Heart left ventricle (tissue), 16 donors: ENCODE data around the gene TRPM2. TPM values are rescaled to one million over a fixed set of nuclear protein-coding genes. Genes with fewer than 3 reads are reported as not detected.

Experiments
- ATAC-seq, 4 donors: fragments of 200-7000 bp; cut with Tn5 transposase; one replicate each; pipeline ENCODE4 v1.9.1; 2020 to 2022; ENCODE audit warnings: moderate library complexity in 4 of 4, mild to moderate bottlenecking in 3 of 4, moderate number of reproducible peaks in 1 of 4
- DNase-seq, 5 donors: peaks; one replicate each; pipeline ENCODE4 v3.0.0-alpha.2; 2020
- H3K27ac ChIP-seq, 12 donors: fragments of 200-600 bp; sonication (generic) in 4 of 12; one replicate each; pipeline versions ENCODE4 v1.5.0 to v1.8.0; 2016 to 2022; ENCODE audit warnings: mild to moderate bottlenecking in 2 of 12
- H3K27me3 ChIP-seq, 9 donors: fragments of 200-600 bp; sonication (generic) in 2 of 9; one replicate each; pipeline versions ENCODE4 v1.5.1 to v1.8.0; 2016 to 2022; ENCODE audit warnings: mild to moderate bottlenecking in 3 of 9
- H3K36me3 ChIP-seq, 9 donors: fragments of 200-600 bp; sonication (generic) in 2 of 9; one replicate each; pipeline versions ENCODE4 v1.5.0 to v1.8.0; 2018 to 2022; ENCODE audit warnings: mild to moderate bottlenecking in 2 of 9
- H3K4me1 ChIP-seq, 12 donors: fragments of 200-600 bp; sonication (generic) in 4 of 12; one replicate each; pipeline versions ENCODE4 v1.5.0 to v1.8.0; 2016 to 2022; ENCODE audit warnings: mild to moderate bottlenecking in 3 of 12
- H3K4me3 ChIP-seq, 12 donors: fragments of 200-600 bp; sonication (generic) in 4 of 12; one replicate each; pipeline versions ENCODE4 v1.5.0 to v1.8.0; 2017 to 2022; ENCODE audit warnings: mild to moderate bottlenecking in 9 of 12, moderate library complexity in 4 of 12
- H3K9me3 ChIP-seq, 12 donors: fragments of 200-600 bp; sonication (generic) in 4 of 12; one replicate each; pipeline versions ENCODE4 v1.5.0 to v1.8.0; 2016 to 2022; ENCODE audit warnings: mild to moderate bottlenecking in 1 of 12
- CTCF ChIP-seq, 12 donors: fragments of 200-600 bp; sonication (generic) in 4 of 12; IDR thresholded peaks; one replicate each; pipeline versions ENCODE4 v1.5.0 to v1.8.0; 2018 to 2022; ENCODE audit warnings: antibody characterized with exemption in 12 of 12, mild to moderate bottlenecking in 5 of 12
- POLR2A ChIP-seq, 2 donors: fragments of 450-650 bp; IDR thresholded peaks; one replicate each; pipeline ENCODE4 v1.6.1; 2017; ENCODE audit warnings: antibody characterized with exemption in 2 of 2, mild to moderate bottlenecking in 2 of 2, moderate library complexity in 2 of 2
- WGBS, 4 donors: extraction: QIAGEN DNeasy Blood & Tissue Kit in 2 of 4; methylation state at CpG; one replicate each; pipeline versions ENCODE4 v1.1.5 to v1.1.7; 2013 to 2018; 5-methylcytosine and 5-hydroxymethylcytosine counted together
- intact Hi-C, 10 donors: fragments of 100-400 bp; cut with DNase I; formaldehyde crosslinking; loops; one replicate each; pipeline versions ENCODE4 v1.11.1 to v1.14.2; 2022
- polyA plus RNA-seq, 2 donors: library from polyadenylated mRNA; stranded (reverse); fragments of 200-250 nt; gene quantifications; one replicate each; pipeline ENCODE4 v1.2.3, GENCODE V29; 2013
- total RNA-seq, 9 donors: library from RNA; depleted of rRNA in 2 of 9; stranded (reverse); fragments of >200 nt in 2 of 9; fragmentation: NEBNext Ultra II Directional in 3 of 9; extraction: Animal tissue kit (Norgen Biotek cat#: 25700) in 3 of 9; gene quantifications; one replicate each; pipeline versions ENCODE4 v1.1.0 to v1.2.4, GENCODE V29; 2016 to 2023
- donor health status: ischemic (EF 13 %, LVEDD 7.1; RV severe dilation, severe dysfunction).
- donor health status: healthy with polysubstance abuse.
- donor health status: DM: no; HTN: yes; CAD: no.
- donor health status: DM: no; HTN: no; CAD: no.
- donor health status: ischemic (EF 25% LVEDD 6.9; RV normal size, moderate dysfunction).
- donor health status: ischemic (EF 25% LVEDD 5.7; RV mildly dilated, moderate dysfunction).
- donor health status: healthy.
- donor health status: DM: yes; HTN: yes; CAD: no.
- donor health status: ischemic (EF 35%, LVEDD 5.7; RV mildly dilated, moderate dysfunction).
- donor health status: nonischemic (EF 11% LVEDD 7.7; RV severe dilation, severe dysfunction).
- donor health status: DM: yes; HTN: yes; CAD: no.
- donor health status: PGD.
- donor health status: ischemic (EF 29% LVEDD 5.4; RV normal size, mild dysfunction).
- donor health status: nonischemic (EF 23%, LVEDD 6.1; RV moderate dilation, normal function).

Gene TRPM2
- total and polyA plus RNA-seq, 11 donors, result 0.66 to 20.5 (median 1.2) TPM

DNA sequence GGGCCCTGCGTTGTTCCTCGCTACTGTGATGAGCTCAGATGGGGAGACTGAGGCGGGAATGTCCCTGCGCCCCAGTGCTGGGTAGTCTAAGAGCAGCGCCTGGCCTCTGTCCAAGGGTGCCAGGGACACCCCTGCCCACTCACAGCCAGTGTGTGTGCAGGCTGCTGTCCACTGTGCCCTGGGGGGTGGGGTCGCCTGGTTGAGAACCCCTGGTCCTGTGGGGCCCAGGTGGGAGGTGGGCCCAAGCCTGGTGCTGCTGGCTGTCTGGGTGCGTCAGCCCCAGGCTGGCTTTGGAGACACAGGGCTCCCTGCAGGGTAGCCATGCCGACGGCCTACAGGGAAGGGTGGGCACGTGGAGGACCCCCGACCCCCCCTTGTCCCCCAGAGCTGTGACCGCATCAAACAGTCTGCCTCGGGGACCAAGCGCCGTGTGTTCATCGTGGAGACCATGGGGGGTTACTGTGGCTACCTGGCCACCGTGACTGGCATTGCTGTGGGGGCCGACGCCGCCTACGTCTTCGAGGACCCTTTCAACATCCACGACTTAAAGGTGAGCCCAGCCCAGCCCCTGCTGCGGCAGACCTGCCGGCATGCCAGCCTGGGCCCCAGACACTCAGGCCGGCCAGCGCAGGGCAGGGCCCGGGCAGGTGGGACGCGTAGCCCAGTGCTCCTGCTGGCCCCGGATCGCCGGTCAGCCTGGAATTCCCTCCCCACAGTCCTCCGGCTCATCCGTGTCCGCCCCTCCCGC lies 29.1 kb upstream of the TRPM2 start:
- intact Hi-C loops, result loop anchor here in 1 of 10 donors (10.0 kb wide), 1 partner anchor 61 kb away; no protein-coding TSS in a partner anchor
- no peak for DNase-seq
- Histone ChIP-seq H3K4me3 (no peak overlapping the region), H3K9me3 (no peaks in the 10 kb centered on the region), H3K27ac (no peak overlapping the region), H3K36me3 (peaks cover 0 to 89% (median 57%) of the 10 kb centered on the region in 9 donors), H3K27me3 (no peaks in the 10 kb centered on the region), H3K4me1 (no peaks in the 10 kb centered on the region)
- TF ChIP-seq CTCF (IDR thresholded peaks at IDR 0.05) (no peak), POLR2A (IDR thresholded peaks at IDR 0.05) (no peak)
- 94 to 96% (median 95%) methylated on average over 14 to 37 of the region's 37 CpGs for WGBS, 4 donors
- no peak for ATAC-seq

GRCh38 chr21:44324854-44325107 lies 28.6 kb upstream of the TRPM2 start:
- 94 to 95% (median 95%) methylated on average over 10 to 11 of the region's 11 CpGs for WGBS, 4 donors
- H3K27ac ChIP-seq, result no peak overlapping the region
- DNase-seq (no peak), ATAC-seq (no peak)
- no peak for TF ChIP-seq POLR2A (IDR thresholded peaks at IDR 0.05)
- no peak for TF ChIP-seq CTCF (IDR thresholded peaks at IDR 0.05)
- no peaks in the 10 kb centered on the region for H3K27me3 ChIP-seq
- no peak overlapping the region for H3K4me3 ChIP-seq
- H3K36me3 ChIP-seq, result peaks cover 0 to 84% (median 52%) of the 10 kb centered on the region in 9 donors
- H3K4me1 ChIP-seq, result no peaks in the 10 kb centered on the region
- H3K9me3 ChIP-seq, result no peaks in the 10 kb centered on the region
- intact Hi-C loops, result loop anchor here in 1 of 10 donors (10.0 kb wide), 1 partner anchor 60 kb away; no protein-coding TSS in a partner anchor

GRCh38 chr21:44325386-44326271 lies 27.8 kb upstream of the TRPM2 start:
- H3K4me3 ChIP-seq, result no peak overlapping the region
- intact Hi-C loops, result loop anchor here in 1 of 10 donors (2.0 to 10.0 kb wide), 2 partner anchors 19 to 59 kb away; no protein-coding TSS in a partner anchor
- peaks cover 0 to 76% (median 46%) of the 10 kb centered on the region in 9 donors for H3K36me3 ChIP-seq

More at GRCh38 chr21:44325386-44326271, 27.8 kb upstream of the TRPM2 start:
- Histone ChIP-seq H3K4me1 (no peaks in the 10 kb centered on the region), H3K27ac (no peak overlapping the region), H3K9me3 (no peaks in the 10 kb centered on the region), H3K27me3 (no peaks in the 10 kb centered on the region)
- no peak for DNase-seq
- no peak for TF ChIP-seq POLR2A (IDR thresholded peaks at IDR 0.05)
- TF ChIP-seq CTCF (IDR thresholded peaks at IDR 0.05), result no peak
- WGBS, 4 donors, result 87 to 92% (median 89%) methylated on average over 15 to 44 of the region's 44 CpGs
- ATAC-seq, result no peak
